Smooth muscle cell (in vitro differentiated cells): Measurements from ENCODE around the gene USP38. TPM values are rescaled to one million over a fixed set of nuclear protein-coding genes. Genes with fewer than 3 reads are reported as not detected.
"Not testable (repeated sequence)": the region's sequence is repeated elsewhere in the genome, so short reads cannot be mapped to it uniquely, and the experiment has no call there.

Source experiments
- DNase-seq: peaks from one replicate; lab custom pipeline; 2025; ENCODE audit not compliant: unreplicated experiment; lab: John Stamatoyannopoulos, UW
- H2AFZ ChIP-seq: fragments of 200-600 bp; sonication (generic); 2 replicates; pipeline ENCODE4 v1.6.0; 2016; ENCODE audit warnings: antibody characterized with exemption, low read depth, mild to moderate bottlenecking
- H3F3A ChIP-seq: fragments of 200-600 bp; sonication (generic); 2 replicates; pipeline ENCODE4 v1.6.0; 2017; ENCODE audit warnings: antibody characterized with exemption, low read depth
- H3K27ac ChIP-seq: fragments of 200-600 bp; sonication (generic); 2 replicates; pipeline ENCODE4 v1.5.1; 2016; ENCODE audit warnings: low read depth, mild to moderate bottlenecking
- H3K27me3 ChIP-seq: fragments of 200-600 bp; sonication (generic); 2 replicates; pipeline ENCODE4 v1.6.1; 2016; ENCODE audit warnings: low read depth, mild to moderate bottlenecking
- H3K36me3 ChIP-seq: fragments of 200-600 bp; sonication (generic); 2 replicates; pipeline ENCODE4 v1.5.1; 2016; ENCODE audit warnings: low read depth
- H3K4me1 ChIP-seq: fragments of 200-600 bp; sonication (generic); 2 replicates; pipeline ENCODE4 v1.5.1; 2016; ENCODE audit warnings: low read depth
- H3K4me2 ChIP-seq: fragments of 200-600 bp; sonication (generic); 2 replicates; pipeline ENCODE4 v1.6.0; 2016; ENCODE audit warnings: mild to moderate bottlenecking
- H3K4me3 ChIP-seq: fragments of 200-600 bp; sonication (generic); 2 replicates; pipeline ENCODE4 v1.5.1; 2016; ENCODE audit warnings: mild to moderate bottlenecking
- H3K79me2 ChIP-seq: fragments of 200-600 bp; sonication (generic); 2 replicates; pipeline ENCODE4 v1.6.0; 2016; ENCODE audit warnings: low read depth, mild to moderate bottlenecking
- H3K9ac ChIP-seq: fragments of 200-600 bp; sonication (generic); 2 replicates; pipeline ENCODE4 v1.6.0; 2016; ENCODE audit warnings: low read depth
- H3K9me3 ChIP-seq: fragments of 200-600 bp; sonication (generic); replicated peaks from 2 replicates; pipeline ENCODE4 v1.5.1; 2016; ENCODE audit warnings: low read depth
- H4K20me1 ChIP-seq: fragments of 200-600 bp; sonication (generic); 2 replicates; pipeline ENCODE4 v1.6.0; 2016; ENCODE audit warnings: low read depth
- WGBS: methylation state at CpG from one replicate; pipeline ENCODE4 v1.1.7; 2016; ENCODE audit warnings: low lambda C conversion rate; 5-methylcytosine and 5-hydroxymethylcytosine counted together
- polyA plus RNA-seq: library from polyadenylated mRNA; unstranded; fragments of >200 nt; fragmentation: Nextera tagmentation; extraction: Ambion mirVana; gene quantifications from 2 replicates; pipeline ENCODE4 v1.2.1, GENCODE V29; 2016
- total RNA-seq: library from RNA; depleted of rRNA; stranded (reverse); fragments of >200 nt; gene quantifications from 2 replicates; pipeline ENCODE4 v1.2.3, GENCODE V29; 2014
- TF ChIP-seq, protein P1 (sequence below): fragments of 200-600 bp; sonication (generic); IDR thresholded peaks from 2 replicates; pipeline ENCODE4 v1.5.1; 2017; ENCODE audit warnings: borderline replicate concordance, mild to moderate bottlenecking, antibody characterized with exemption; ENCODE audit not compliant: insufficient read depth, poor library complexity, severe bottlenecking

Gene USP38
- total and polyA plus RNA-seq, 2 experiments from 2014 or later, result 8.3 to 23.0 TPM

DNA sequence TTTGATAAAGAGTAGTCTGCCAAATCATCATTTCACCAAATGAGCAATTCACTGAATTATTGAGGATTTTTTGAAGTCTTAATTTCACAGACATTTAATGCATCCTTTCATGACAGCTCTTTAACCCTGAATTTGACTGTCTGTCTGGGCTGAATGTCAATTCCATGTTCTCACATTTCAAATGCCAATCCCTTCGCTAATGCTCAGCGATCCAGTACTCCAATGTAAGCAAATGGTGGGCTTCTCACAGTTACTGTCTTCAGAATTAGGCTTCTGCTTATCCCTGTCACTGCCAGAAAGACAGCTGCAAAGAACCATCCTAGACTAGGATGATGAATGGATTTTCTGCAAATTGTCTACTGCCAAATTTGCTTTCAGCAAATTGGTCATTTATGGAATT, 36.2 kb upstream of the USP38 start:
- Histone ChIP-seq H3K27me3 (no peaks in the 10 kb centered on the region), H2AFZ (no peak overlapping the region), H3K4me1 (no peaks in the 10 kb centered on the region), H3K4me3 (no peak overlapping the region), H3K9ac (no peak overlapping the region), H3K9me3 (peaks cover 4% of the 10 kb centered on the region), H3K4me2 (no peak overlapping the region), H3K27ac (no peak overlapping the region), H3F3A (no peaks in the 10 kb centered on the region), H3K36me3 (no peaks in the 10 kb centered on the region), H4K20me1 (no peaks in the 10 kb centered on the region), H3K79me2 (no peaks in the 10 kb centered on the region)
- no peak for DNase-seq
- 93% methylated on average over 2 of the region's 2 CpGs for WGBS
- TF ChIP-seq, protein P1, sequence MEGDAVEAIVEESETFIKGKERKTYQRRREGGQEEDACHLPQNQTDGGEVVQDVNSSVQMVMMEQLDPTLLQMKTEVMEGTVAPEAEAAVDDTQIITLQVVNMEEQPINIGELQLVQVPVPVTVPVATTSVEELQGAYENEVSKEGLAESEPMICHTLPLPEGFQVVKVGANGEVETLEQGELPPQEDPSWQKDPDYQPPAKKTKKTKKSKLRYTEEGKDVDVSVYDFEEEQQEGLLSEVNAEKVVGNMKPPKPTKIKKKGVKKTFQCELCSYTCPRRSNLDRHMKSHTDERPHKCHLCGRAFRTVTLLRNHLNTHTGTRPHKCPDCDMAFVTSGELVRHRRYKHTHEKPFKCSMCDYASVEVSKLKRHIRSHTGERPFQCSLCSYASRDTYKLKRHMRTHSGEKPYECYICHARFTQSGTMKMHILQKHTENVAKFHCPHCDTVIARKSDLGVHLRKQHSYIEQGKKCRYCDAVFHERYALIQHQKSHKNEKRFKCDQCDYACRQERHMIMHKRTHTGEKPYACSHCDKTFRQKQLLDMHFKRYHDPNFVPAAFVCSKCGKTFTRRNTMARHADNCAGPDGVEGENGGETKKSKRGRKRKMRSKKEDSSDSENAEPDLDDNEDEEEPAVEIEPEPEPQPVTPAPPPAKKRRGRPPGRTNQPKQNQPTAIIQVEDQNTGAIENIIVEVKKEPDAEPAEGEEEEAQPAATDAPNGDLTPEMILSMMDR, result no peak

DNA sequence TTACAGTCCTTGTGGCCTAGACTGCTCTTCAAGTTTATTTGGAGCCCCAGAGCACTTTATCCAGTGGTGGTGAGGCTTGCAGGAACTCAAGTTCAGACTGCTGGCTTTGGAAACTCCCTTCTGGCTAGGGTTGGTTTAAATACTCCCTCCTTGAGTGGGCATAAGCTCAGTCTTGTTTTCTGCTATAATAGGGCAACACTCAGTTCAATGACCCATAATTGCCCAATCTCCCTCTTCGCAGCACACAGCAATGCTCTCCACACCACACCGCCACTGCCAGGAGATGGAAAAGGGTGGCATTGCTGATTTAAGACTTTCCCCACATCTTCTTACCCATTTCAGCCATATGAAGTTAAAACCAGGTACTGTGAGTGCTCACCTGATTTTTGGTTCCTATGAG, 27.9 kb upstream of the USP38 start:
- Histone ChIP-seq H3K4me1 (no peaks in the 10 kb centered on the region), H3K9ac (no peak overlapping the region), H2AFZ (no peak overlapping the region), H3K9me3 (no peaks in the 10 kb centered on the region), H3F3A (no peaks in the 10 kb centered on the region), H3K79me2 (no peaks in the 10 kb centered on the region), H3K27me3 (no peaks in the 10 kb centered on the region), H3K27ac (no peak overlapping the region), H3K4me3 (no peak overlapping the region), H4K20me1 (no peaks in the 10 kb centered on the region), H3K36me3 (no peaks in the 10 kb centered on the region), H3K4me2 (no peak overlapping the region)
- TF ChIP-seq, protein P1, result no peak
- WGBS, result 90% methylated on average over 2 of the region's 2 CpGs
- no peak for DNase-seq

DNA sequence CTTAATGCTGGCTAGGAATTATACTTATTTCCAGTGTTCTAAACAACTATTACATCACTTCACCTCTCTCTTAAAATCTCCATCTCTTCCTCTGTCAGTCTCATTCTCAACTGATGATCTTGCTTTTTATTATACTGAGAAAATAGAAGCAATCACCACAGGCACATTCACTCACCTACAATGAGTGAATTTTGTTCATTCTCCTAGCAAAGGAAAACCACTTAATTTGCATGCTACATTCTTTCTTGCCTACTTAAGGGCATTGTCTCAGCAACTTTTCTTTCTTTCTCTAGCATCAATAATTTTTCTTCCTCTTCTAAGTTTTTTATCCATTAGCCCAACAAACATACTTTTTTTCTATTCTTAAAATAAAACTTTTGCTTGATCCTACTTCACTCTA, 21.1 kb upstream of the USP38 start:
- Histone ChIP-seq H3F3A (no peaks in the 10 kb centered on the region), H3K36me3 (no peaks in the 10 kb centered on the region), H3K9me3 (no peaks in the 10 kb centered on the region), H3K79me2 (no peaks in the 10 kb centered on the region), H2AFZ (no peak overlapping the region), H3K27ac (no peak overlapping the region), H4K20me1 (no peaks in the 10 kb centered on the region), H3K4me2 (no peak overlapping the region), H3K9ac (no peak overlapping the region), H3K27me3 (no peaks in the 10 kb centered on the region), H3K4me3 (no peak overlapping the region), H3K4me1 (no peaks in the 10 kb centered on the region)
- no peak for DNase-seq
- TF ChIP-seq, protein P1, result no peak

DNA sequence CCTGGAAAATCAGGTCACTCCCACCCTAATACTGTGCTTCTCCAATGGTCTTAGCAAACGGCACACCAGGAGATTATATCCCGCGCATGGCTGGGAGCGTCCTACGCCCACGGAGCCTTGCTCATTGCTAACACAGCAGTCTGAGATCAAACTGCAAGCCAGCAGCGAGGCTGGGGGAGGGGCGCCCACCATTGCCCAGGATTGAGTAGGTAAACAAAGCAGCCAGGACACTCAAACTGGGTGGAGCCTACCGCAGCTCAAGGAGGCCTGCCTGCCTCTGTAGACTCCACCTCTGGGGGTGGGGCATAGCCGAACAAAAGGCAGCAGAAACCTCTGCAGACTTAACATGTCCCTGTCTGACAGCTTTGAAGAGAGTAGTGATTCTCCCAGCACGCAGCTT, 18.0 kb upstream of the USP38 start:
- H3K27ac ChIP-seq, H3K4me1 ChIP-seq, DNase-seq, H3F3A ChIP-seq, H3K79me2 ChIP-seq, H3K9me3 ChIP-seq, H3K36me3 ChIP-seq, H2AFZ ChIP-seq, H3K27me3 ChIP-seq, H4K20me1 ChIP-seq, H3K4me3 ChIP-seq, H3K9ac ChIP-seq, H3K4me2 ChIP-seq: not testable (repeated sequence)
- WGBS, result 93% methylated on average over 11 of the region's 11 CpGs
